Cardiac muscle cell (in vitro differentiated cells and primary cell): ENCODE data around the gene NAPG. TPM values are rescaled to one million over a fixed set of nuclear protein-coding genes. Genes with fewer than 3 reads are reported as not detected.

Source experiments
- DNase-seq, 2 donors: peaks; one replicate each; pipeline versions ENCODE4 v3.0.0 to v3.0.0-alpha.2; 2010 to 2017; ENCODE audit warnings: low read depth in 1 of 2, low spot score in 1 of 2
- H3K27ac ChIP-seq: fragments of 200-600 bp; sonication (generic); 2 replicates; pipeline ENCODE4 v1.5.1; 2016
- H3K27me3 ChIP-seq: fragments of 200-600 bp; sonication (generic); 2 replicates; pipeline ENCODE4 v1.6.0; 2016; ENCODE audit warnings: control low read depth
- H3K36me3 ChIP-seq: fragments of 200-600 bp; sonication (generic); 2 replicates; pipeline ENCODE4 v1.5.1; 2016; ENCODE audit warnings: control low read depth
- H3K4me1 ChIP-seq: fragments of 200-600 bp; sonication (generic); 2 replicates; pipeline ENCODE4 v1.8.1; 2017; ENCODE audit warnings: low read depth, mild to moderate bottlenecking, mixed run types
- H3K4me3 ChIP-seq: fragments of 200-600 bp; sonication (generic); 2 replicates; pipeline ENCODE4 v1.5.1; 2016; ENCODE audit warnings: mild to moderate bottlenecking
- H3K9me3 ChIP-seq: fragments of 200-600 bp; sonication (generic); 2 replicates; pipeline ENCODE4 v1.5.1; 2017; ENCODE audit warnings: low read depth, mild to moderate bottlenecking, control low read depth
- CTCF ChIP-seq: IDR thresholded peaks from 2 replicates; pipeline ENCODE4 v1.5.1; 2012; ENCODE audit warnings: low read depth, mild to moderate bottlenecking, low read length
- polyA plus RNA-seq: library from polyadenylated mRNA; unstranded; fragments of >200 nt; fragmentation: Nextera tagmentation; extraction: Ambion mirVana; gene quantifications from 2 replicates; pipeline ENCODE4 v1.2.1, GENCODE V29; 2016
- total RNA-seq: library from RNA; depleted of rRNA; stranded (reverse); fragments of >200 nt; gene quantifications from 2 replicates; pipeline ENCODE4 v1.2.3, GENCODE V29; 2016

NAPG gene
- total and polyA plus RNA-seq, 2 experiments from 2014 or later, result 21.7 to 26.5 TPM

DNA sequence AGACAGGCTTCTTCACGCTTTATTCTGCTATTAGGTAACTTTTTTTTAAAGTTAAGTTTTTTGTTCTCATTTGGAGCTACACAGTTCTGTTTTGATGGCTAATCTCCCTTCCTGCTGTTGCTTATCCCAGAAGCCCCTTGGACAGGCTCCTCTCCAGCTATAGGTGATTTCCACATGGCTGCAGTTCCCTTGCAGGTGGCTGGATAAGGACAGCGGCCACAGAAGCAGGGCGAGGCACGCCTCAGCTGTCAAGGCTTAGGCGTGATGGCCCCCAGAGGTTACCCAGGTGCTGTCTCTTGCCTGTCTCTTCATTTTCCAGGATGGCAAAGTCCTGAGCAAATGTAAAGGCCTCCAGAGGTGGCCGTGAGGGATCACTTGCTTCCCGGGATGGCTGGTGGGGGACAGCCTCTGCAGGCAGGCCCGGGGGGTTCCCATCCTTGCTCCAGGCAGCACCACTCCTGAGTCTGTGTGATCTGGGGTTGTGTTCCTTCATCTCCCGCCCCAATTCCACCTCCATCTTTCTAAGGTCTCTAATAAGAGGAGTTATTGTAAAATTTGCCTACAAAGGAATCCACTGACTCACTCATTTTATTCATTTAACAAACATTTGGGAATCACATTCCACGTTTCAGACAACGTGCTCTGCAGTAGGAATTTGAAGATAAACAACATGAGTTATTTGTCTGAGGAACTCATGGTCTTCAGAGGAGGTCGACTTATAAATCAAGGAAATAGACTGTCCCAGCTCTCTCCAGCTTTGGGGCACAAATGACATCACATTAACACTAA is 53.4 kb downstream of the NAPG start:
- peak in 1 of 2 donors; percentile 34 for DNase-seq
- Histone ChIP-seq H3K36me3 (no peaks in the 10 kb centered on the region), H3K4me3 (no peak overlapping the region), H3K4me1 (no peaks in the 10 kb centered on the region), H3K27me3 (no peaks in the 10 kb centered on the region), H3K27ac (no peak overlapping the region), H3K9me3 (no peaks in the 10 kb centered on the region)
- TF ChIP-seq CTCF, result no peak

DNA sequence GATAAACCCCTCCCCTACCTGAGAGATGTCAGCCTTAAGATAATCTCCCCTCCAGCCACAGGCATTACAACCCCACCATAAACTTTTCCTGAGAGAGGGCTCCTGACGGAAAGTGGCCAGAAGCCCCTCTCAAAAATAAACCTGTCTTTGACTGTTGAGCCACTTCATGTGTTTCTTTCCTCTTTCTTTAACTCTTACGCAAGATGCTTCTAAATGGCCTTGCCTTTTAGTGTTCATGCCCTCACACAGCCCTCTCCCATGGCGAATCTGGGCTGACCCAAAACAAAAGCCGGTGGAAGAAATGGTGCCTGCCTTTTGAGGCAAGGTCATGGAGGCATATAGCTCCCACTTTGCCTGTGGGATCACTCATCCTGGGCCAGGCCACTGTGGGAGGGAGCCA is 54.4 kb downstream of the NAPG start:
- TF ChIP-seq CTCF, result no peak
- Histone ChIP-seq H3K27me3 (no peaks in the 10 kb centered on the region), H3K9me3 (no peaks in the 10 kb centered on the region), H3K4me1 (no peaks in the 10 kb centered on the region), H3K36me3 (no peaks in the 10 kb centered on the region), H3K27ac (no peak overlapping the region), H3K4me3 (no peak overlapping the region)
- no peak for DNase-seq

GRCh38 chr18:10585260-10585659 is 59.4 kb downstream of the NAPG start:
- no peaks in the 10 kb centered on the region for H3K27me3 ChIP-seq
- no peaks in the 10 kb centered on the region for H3K9me3 ChIP-seq
- H3K36me3 ChIP-seq, result no peaks in the 10 kb centered on the region
- no peak for DNase-seq
- no peak overlapping the region for H3K27ac ChIP-seq
- H3K4me3 ChIP-seq, result no peak overlapping the region
- TF ChIP-seq CTCF, result no peak
- H3K4me1 ChIP-seq, result no peaks in the 10 kb centered on the region

GRCh38 chr18:10588975-10589374 is 63.1 kb downstream of the NAPG start:
- Histone ChIP-seq H3K27me3 (no peaks in the 10 kb centered on the region), H3K4me3 (no peak overlapping the region), H3K27ac (no peak overlapping the region), H3K36me3 (no peaks in the 10 kb centered on the region), H3K4me1 (no peaks in the 10 kb centered on the region), H3K9me3 (no peaks in the 10 kb centered on the region)
- no peak for TF ChIP-seq CTCF
- no peak for DNase-seq

GRCh38 chr18:10590412-10590811 is 64.6 kb downstream of the NAPG start:
- DNase-seq, result no peak
- no peaks in the 10 kb centered on the region for H3K4me1 ChIP-seq
- no peak for TF ChIP-seq CTCF
- no peak overlapping the region for H3K27ac ChIP-seq
- no peak overlapping the region for H3K4me3 ChIP-seq
- H3K36me3 ChIP-seq, result no peaks in the 10 kb centered on the region
- no peaks in the 10 kb centered on the region for H3K9me3 ChIP-seq
- no peaks in the 10 kb centered on the region for H3K27me3 ChIP-seq
